B cell (primary cell): ENCODE measurements around the gene ARL2. TPM values are rescaled to one million over a fixed set of nuclear protein-coding genes. Genes with fewer than 3 reads are reported as not detected.
"Not testable (repeated sequence)": the region's sequence is repeated elsewhere in the genome, so short reads cannot be mapped to it uniquely, and the experiment has no call there.

Source experiments
- ATAC-seq: fragments of 200-7000 bp; cut with Tn5 transposase; one replicate; pipeline ENCODE4 v1.10.0; 2021; ENCODE audit warnings: low read depth, mild to moderate bottlenecking, moderate number of reproducible peaks, moderate library complexity
- CTCF ChIA-PET: fragments of 350-600 bp; sonication (Branson Sonifier 250); formaldehyde crosslinking; loops from one replicate; lab custom pipeline; 2021; ENCODE audit warnings: antibody characterized with exemption, inconsistent platforms; lab: Charles Lee
- POLR2A ChIA-PET: fragments of 350-600 bp; sonication (Branson Sonifier 250); formaldehyde crosslinking; loops from one replicate; lab custom pipeline; 2021; ENCODE audit warnings: antibody characterized with exemption; lab: Charles Lee
- DNase-seq: peaks from one replicate; pipeline ENCODE4 v3.0.0; 2013
- H2AFZ ChIP-seq: 2 replicates; pipeline ENCODE4 v1.6.1; 2012; ENCODE audit warnings: mild to moderate bottlenecking, low read depth, low read length; ENCODE audit not compliant: insufficient read depth, poor library complexity, severe bottlenecking
- H3K27ac ChIP-seq, 2 donors: 1 replicate in 1 of 2; 2 replicates in 1 of 2; pipeline ENCODE4 v1.5.1; 2012 to 2013; ENCODE audit warnings: low read length in 2 of 2, mild to moderate bottlenecking in 2 of 2, moderate library complexity in 1 of 2
- H3K27me3 ChIP-seq, 4 experiments: fragments of 200-600 bp in 1 of 4; sonication (generic) in 1 of 4; replicated peaks in 1 of 4; 1 replicate in 2 of 4; 2 replicates in 2 of 4; pipeline versions ENCODE4 v1.6.1 to v1.7.0; 2013 to 2016; ENCODE audit warnings: low read length in 3 of 4, mild to moderate bottlenecking in 2 of 4, mixed read lengths in 1 of 4, moderate library complexity in 1 of 4; ENCODE audit not compliant: insufficient read depth in 4 of 4, control insufficient read depth in 3 of 4; ENCODE audit errors: control extremely low read depth in 1 of 4
- H3K36me3 ChIP-seq, 2 experiments: replicated peaks in 1 of 2; 1 replicate in 1 of 2; 2 replicates in 1 of 2; pipeline versions ENCODE4 v1.6.1 to v1.7.1; 2013; ENCODE audit warnings: low read length in 1 of 2; ENCODE audit not compliant: insufficient read depth in 2 of 2, control insufficient read depth in 1 of 2; ENCODE audit errors: control extremely low read depth in 1 of 2, extremely low read depth in 1 of 2
- H3K4me1 ChIP-seq, 2 donors: fragments of 200-600 bp in 1 of 2; sonication (generic) in 1 of 2; 1 replicate in 1 of 2; 2 replicates in 1 of 2; pipeline versions ENCODE4 v1.5.1 to v1.6.1; 2013 to 2017; ENCODE audit warnings: low read length in 2 of 2; ENCODE audit not compliant: control insufficient read depth in 2 of 2, insufficient read depth in 2 of 2
- H3K4me2 ChIP-seq: replicated peaks from 2 replicates; pipeline ENCODE3; 2012; ENCODE audit warnings: mild to moderate bottlenecking, low read depth, low read length; ENCODE audit not compliant: poor library complexity, severe bottlenecking
- H3K4me3 ChIP-seq, 5 experiments: fragments of 200-600 bp in 1 of 5; sonication (generic) in 1 of 5; 1 replicate in 3 of 5; 2 replicates in 2 of 5; pipeline versions ENCODE4 v1.5.1 to v1.7.0; 2011 to 2016; ENCODE audit warnings: low read length in 4 of 5, mild to moderate bottlenecking in 4 of 5, low read depth in 2 of 5, control low read depth in 1 of 5, moderate library complexity in 1 of 5; ENCODE audit not compliant: insufficient read depth in 1 of 5; ENCODE audit errors: control extremely low read depth in 1 of 5, extremely low read depth in 1 of 5
- H3K79me2 ChIP-seq: fragments of 200-600 bp; sonication (generic); one replicate; pipeline ENCODE4 v1.6.0; 2016; ENCODE audit warnings: low read length; ENCODE audit not compliant: control insufficient read depth, insufficient read depth
- H3K9ac ChIP-seq: fragments of 200-600 bp; sonication (generic); 2 replicates; pipeline ENCODE4 v1.6.1; 2017; ENCODE audit warnings: mild to moderate bottlenecking, low read length, moderate library complexity
- H3K9me3 ChIP-seq, 3 donors: one replicate each; pipeline versions ENCODE4 v1.6.1 to v1.7.1; 2013; ENCODE audit warnings: low read length in 2 of 3; ENCODE audit not compliant: control insufficient read depth in 2 of 3, insufficient read depth in 1 of 3; ENCODE audit errors: control extremely low read depth in 1 of 3
- H4K20me1 ChIP-seq: 2 replicates; pipeline ENCODE4 v1.6.0; 2012; ENCODE audit warnings: mild to moderate bottlenecking, low read length; ENCODE audit not compliant: insufficient read depth, control insufficient read depth, poor library complexity, severe bottlenecking
- H3K27ac Mint-ChIP-seq: one replicate; pipeline ENCODE4 v1.8.0; 2021; ENCODE audit warnings: mixed read lengths
- H3K27me3 Mint-ChIP-seq: one replicate; pipeline ENCODE4 v1.8.0; 2021; ENCODE audit warnings: mixed read lengths
- H3K4me1 Mint-ChIP-seq: one replicate; pipeline ENCODE4 v1.8.0; 2021; ENCODE audit warnings: mixed read lengths
- H3K4me3 Mint-ChIP-seq: one replicate; pipeline ENCODE4 v1.8.0; 2021; ENCODE audit warnings: mixed read lengths
- H3K9me3 Mint-ChIP-seq: one replicate; pipeline ENCODE4 v1.8.0; 2022; ENCODE audit warnings: mixed read lengths; ENCODE audit not compliant: insufficient read depth
- EZH2 ChIP-seq: IDR thresholded peaks from 2 replicates; pipeline ENCODE4 v1.6.1; 2012; ENCODE audit warnings: borderline replicate concordance, low read depth, mild to moderate bottlenecking, moderate library complexity, low read length; ENCODE audit not compliant: insufficient read depth, poor library complexity, severe bottlenecking
- WGBS: methylation state at CpG from one replicate; pipeline ENCODE4 v1.1.5; 2013; ENCODE audit warnings: missing lambda C conversion rate; ENCODE audit not compliant: insufficient coverage; 5-methylcytosine and 5-hydroxymethylcytosine counted together
- intact Hi-C: fragments of 100-400 bp; cut with micrococcal nuclease; formaldehyde crosslinking; loops from one replicate; pipeline ENCODE4 v1.10.0; 2022
- polyA plus RNA-seq: library from polyadenylated mRNA; depleted of rRNA; stranded (reverse); fragments of >200 nt; gene quantifications from 2 replicates; pipeline ENCODE4 v1.2.3, GENCODE V29; 2012
- total RNA-seq, 2 donors: library from RNA; stranded (reverse); fragments of 120-200 nt in 1 of 2; gene quantifications; 1 replicate in 1 of 2; 2 replicates in 1 of 2; pipeline versions ENCODE4 v1.2.3 to v1.2.4, GENCODE V29; 2013 to 2022
- TF ChIP-seq, protein P1 (sequence below): fragments of 200-600 bp; IDR thresholded peaks from one replicate; pipeline ENCODE4 v1.8.0; 2022; ENCODE audit warnings: antibody characterized with exemption, mild to moderate bottlenecking

ARL2 gene
- total and polyA plus RNA-seq, 2 donors (not counting 1 experiment from before 2014, with no cell fraction given), result 43.4 to 53.6 TPM

GRCh38 chr11:65021003-65021402 lies 7.0 kb downstream of the ARL2 start:
- no peak for DNase-seq
- intact Hi-C loops, result no loop called here
- Mint-ChIP-seq H3K27me3 (no peaks in the 10 kb centered on the region), H3K4me1 (peaks cover 9% of the 10 kb centered on the region), H3K4me3 (no peak overlapping the region), H3K9me3 (no peaks in the 10 kb centered on the region), H3K27ac (no peak overlapping the region)
- peaks cover 0 to 29% of the 10 kb centered on the region in 2 experiments for H3K36me3 ChIP-seq
- H3K4me3 ChIP-seq, result no peak overlapping the region
- H3K9ac ChIP-seq, result no peak overlapping the region
- H3K9me3 ChIP-seq, result no peaks in the 10 kb centered on the region
- H3K27me3 ChIP-seq, result no peaks in the 10 kb centered on the region
- TF ChIP-seq, protein P1, sequence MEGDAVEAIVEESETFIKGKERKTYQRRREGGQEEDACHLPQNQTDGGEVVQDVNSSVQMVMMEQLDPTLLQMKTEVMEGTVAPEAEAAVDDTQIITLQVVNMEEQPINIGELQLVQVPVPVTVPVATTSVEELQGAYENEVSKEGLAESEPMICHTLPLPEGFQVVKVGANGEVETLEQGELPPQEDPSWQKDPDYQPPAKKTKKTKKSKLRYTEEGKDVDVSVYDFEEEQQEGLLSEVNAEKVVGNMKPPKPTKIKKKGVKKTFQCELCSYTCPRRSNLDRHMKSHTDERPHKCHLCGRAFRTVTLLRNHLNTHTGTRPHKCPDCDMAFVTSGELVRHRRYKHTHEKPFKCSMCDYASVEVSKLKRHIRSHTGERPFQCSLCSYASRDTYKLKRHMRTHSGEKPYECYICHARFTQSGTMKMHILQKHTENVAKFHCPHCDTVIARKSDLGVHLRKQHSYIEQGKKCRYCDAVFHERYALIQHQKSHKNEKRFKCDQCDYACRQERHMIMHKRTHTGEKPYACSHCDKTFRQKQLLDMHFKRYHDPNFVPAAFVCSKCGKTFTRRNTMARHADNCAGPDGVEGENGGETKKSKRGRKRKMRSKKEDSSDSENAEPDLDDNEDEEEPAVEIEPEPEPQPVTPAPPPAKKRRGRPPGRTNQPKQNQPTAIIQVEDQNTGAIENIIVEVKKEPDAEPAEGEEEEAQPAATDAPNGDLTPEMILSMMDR, result no peak
- TF ChIP-seq EZH2, result no peak
- H3K4me2 ChIP-seq, result no peak overlapping the region
- H3K79me2 ChIP-seq, result peaks cover 28% of the 10 kb centered on the region
- no peak overlapping the region for H3K27ac ChIP-seq
- CTCF ChIA-PET, result interaction anchor here (0.7 kb wide), 1 partner anchor 90 kb away, joined by 3 read pairs; no protein-coding TSS in a partner anchor
- no peaks in the 10 kb centered on the region for H4K20me1 ChIP-seq
- H3K4me1 ChIP-seq, result peaks cover 0 to 11% of the 10 kb centered on the region in 2 donors
- no peak overlapping the region for H2AFZ ChIP-seq
- 100% methylated on average over 1 of the region's 3 CpGs for WGBS
- no peak for ATAC-seq
- POLR2A ChIA-PET, result no interaction called here

- H3K4me2 ChIP-seq, result no peak overlapping the region
- H3K27me3 ChIP-seq, result no peaks in the 10 kb centered on the region
- no peak overlapping the region for H3K27ac ChIP-seq
- H3K9me3 ChIP-seq, result no peaks in the 10 kb centered on the region
- H3K4me3 ChIP-seq, result no peak overlapping the region
- ChIA-PET CTCF (no interaction called here), POLR2A (no interaction called here)
- peaks cover 5% of the 10 kb centered on the region for H3K4me1 Mint-ChIP-seq
- H3K9ac ChIP-seq, result no peak overlapping the region
- H4K20me1 ChIP-seq, result no peaks in the 10 kb centered on the region
- no peak overlapping the region for H3K27ac Mint-ChIP-seq
- no peak overlapping the region for H3K4me3 Mint-ChIP-seq
- H2AFZ ChIP-seq, result no peak overlapping the region
- no peaks in the 10 kb centered on the region for H3K9me3 Mint-ChIP-seq
- peaks cover 0 to 29% of the 10 kb centered on the region in 2 experiments for H3K36me3 ChIP-seq
- H3K4me1 ChIP-seq, result peaks cover 0 to 6% of the 10 kb centered on the region in 2 donors
- intact Hi-C loops, result no loop called here
- DNase-seq (no peak), ATAC-seq (no peak)
- TF ChIP-seq, protein P1, result no peak
- no peak for TF ChIP-seq EZH2
- WGBS, result over 99% methylated on average over 11 of the region's 11 CpGs
- H3K27me3 Mint-ChIP-seq, result no peaks in the 10 kb centered on the region
- peaks cover 23% of the 10 kb centered on the region for H3K79me2 ChIP-seq
These were observed 7.5 kb downstream of the ARL2 start for GRCh38 chr11:65021509-65021908.

GRCh38 chr11:65023502-65023901 lies 9.5 kb downstream of the ARL2 start:
- 83% methylated on average over 6 of the region's 8 CpGs for WGBS
- ATAC-seq, H3K27me3 Mint-ChIP-seq, H4K20me1 ChIP-seq, H3K79me2 ChIP-seq, intact Hi-C loops, CTCF ChIA-PET, H3K27ac ChIP-seq, H3K27ac Mint-ChIP-seq, H3K9me3 Mint-ChIP-seq, H3K9me3 ChIP-seq, DNase-seq, H3K9ac ChIP-seq, H3K4me2 ChIP-seq, H3K4me3 Mint-ChIP-seq, H2AFZ ChIP-seq, H3K4me3 ChIP-seq, H3K27me3 ChIP-seq: not testable (repeated sequence)
- POLR2A ChIA-PET, result interaction anchor here (0.6 kb wide), 1 partner anchor 34 kb away, joined by 5 read pairs; no protein-coding TSS in a partner anchor
- H3K36me3 ChIP-seq, result peaks cover 0 to 25% of the 10 kb centered on the region in 2 experiments
- H3K4me1 ChIP-seq, result peaks cover 11 to 17% of the 10 kb centered on the region in 2 donors
- H3K4me1 Mint-ChIP-seq, result peaks cover 14% of the 10 kb centered on the region
